Stimulated activated naive CD4-positive, alpha-beta T cell (primary cell): ENCODE results near the gene VWA1.
"Not testable (repeated sequence)": the region's sequence is repeated elsewhere in the genome, so short reads cannot be mapped to it uniquely, and the experiment has no call there.

Experiments
- DNase-seq, 6 experiments: peaks; one replicate each; lab custom pipeline; 2025; lab: John Stamatoyannopoulos, UW

The VWA1 gene

DNA sequence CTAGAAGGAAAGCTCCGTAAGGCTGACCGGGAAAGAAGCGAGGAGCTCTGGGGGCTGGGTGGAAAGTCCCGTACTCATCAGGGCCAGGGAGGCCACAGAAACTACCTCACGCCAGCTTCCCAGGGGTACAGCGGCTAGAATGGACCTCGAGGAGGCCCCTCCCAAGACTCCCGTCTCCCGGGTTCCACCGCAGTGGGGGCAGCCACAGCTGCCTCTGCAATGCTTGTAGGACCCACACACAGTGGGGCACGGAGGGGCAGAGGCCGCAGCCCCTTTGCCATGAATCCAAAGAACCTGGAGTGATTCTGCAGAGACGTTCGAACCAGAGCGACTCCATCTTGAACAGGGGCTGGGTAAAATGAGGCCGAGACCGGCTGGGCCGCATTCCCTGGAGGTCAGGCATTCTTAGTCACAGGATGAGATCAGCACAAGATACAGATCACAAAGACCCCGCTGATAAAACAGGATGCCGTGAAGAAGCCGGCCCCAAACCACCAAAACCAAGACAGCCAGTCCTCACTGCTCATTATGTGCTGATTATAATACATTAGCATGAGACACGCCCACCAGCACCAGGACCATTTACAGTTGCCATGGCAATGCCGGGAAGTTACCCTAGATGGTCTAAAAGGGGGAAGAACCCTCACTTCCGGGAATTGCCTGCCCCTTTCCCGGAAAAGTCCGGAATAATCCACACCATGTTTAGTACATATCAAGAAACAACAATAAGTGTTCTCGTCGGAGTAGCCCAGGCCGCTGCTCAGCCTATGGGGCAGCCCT is 12.8 kb upstream of the VWA1 start:
- DNase-seq: no peak

DNA sequence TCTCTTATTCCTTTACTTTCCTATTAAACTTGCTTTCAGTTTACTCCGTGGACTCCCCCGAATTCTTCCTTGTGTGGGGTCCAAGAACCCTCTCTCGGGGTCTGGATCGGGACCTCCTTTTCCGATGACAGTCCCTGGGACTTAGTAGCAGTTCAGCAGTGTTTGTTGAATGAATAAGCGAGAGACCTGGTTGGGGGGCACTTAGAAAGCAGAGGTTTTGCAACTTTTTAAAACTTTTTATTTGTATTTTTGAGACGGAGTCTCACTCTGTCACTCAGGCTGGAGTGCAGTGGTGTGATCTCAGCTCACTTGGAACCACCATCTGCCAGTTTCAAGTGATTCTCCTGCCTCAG is 12.3 kb upstream of the VWA1 start:
- no peak for DNase-seq

DNA sequence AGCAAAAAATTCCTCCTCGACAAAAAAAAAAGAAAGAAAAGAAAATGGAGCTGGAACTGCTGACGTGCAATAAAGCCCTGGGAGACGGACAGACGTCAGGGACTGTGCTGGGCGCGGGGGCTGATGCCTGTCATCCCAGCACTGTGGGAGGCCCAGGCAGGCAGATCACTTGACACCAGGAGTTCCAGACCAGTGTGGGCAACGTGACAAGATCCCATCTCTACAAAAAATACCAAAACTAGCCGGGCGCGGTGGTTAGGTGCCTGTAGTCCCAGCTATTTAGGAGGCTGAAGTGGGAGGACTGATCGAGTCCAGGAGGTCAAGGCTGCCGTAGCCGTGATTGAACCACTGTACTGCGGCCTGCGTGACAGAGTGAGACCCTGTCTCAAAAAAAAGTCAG is 10.8 kb upstream of the VWA1 start:
- no peak for DNase-seq

DNA sequence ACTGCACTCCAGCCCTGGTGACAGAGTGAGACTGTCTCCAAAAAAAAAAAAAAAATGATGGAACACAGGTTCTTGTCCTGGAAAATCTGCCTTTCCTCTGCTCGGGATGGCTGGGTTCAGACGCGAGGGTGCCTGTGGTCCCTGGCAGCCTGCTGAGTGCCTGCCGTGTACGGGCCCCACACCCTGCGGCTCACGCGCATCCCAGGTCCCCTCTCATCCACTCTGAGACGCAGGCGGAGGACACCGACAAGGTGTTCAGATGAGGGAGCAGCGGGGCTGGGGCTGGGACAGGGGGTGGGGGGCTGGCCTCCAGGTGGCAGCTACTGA is 10.1 kb upstream of the VWA1 start:
- DNase-seq: no peak

DNA sequence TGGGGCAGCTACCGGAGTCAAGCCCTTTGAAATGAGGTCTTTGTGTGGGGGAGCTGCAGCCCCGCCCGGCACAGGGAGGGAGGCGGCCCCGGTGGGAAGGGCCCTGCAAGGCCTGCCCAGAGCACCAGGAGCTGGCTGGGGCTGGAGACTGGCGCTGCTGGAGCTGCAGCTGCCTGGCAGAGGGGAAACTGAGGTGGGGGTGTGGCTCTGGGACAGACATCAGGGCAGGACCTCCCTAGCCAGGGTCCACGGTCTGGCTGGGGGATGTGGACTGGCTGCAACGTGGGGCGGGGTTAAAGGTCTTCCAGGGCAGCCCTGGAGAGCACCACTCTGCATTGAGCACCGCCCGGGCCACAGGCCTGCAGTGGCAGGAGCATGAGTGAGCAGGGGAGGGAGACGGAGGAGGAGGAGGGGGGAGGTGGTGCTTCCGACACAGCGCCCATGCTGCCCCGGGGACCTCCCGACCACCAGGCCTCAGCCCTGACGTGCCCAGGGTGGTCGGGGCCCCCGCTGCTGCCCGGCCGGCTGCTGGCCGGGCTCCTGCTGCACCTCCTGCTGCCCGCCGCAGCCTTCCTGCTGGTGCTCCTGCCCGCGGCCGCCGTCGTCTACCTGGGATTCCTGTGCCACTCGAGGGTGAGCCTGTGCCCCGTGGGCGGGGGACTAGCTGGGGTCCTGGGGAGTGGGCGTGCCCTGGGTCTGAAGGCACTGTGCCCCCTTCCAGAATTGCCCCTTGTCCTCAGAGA is 9.6 kb upstream of the VWA1 start:
- no peak for DNase-seq

DNA sequence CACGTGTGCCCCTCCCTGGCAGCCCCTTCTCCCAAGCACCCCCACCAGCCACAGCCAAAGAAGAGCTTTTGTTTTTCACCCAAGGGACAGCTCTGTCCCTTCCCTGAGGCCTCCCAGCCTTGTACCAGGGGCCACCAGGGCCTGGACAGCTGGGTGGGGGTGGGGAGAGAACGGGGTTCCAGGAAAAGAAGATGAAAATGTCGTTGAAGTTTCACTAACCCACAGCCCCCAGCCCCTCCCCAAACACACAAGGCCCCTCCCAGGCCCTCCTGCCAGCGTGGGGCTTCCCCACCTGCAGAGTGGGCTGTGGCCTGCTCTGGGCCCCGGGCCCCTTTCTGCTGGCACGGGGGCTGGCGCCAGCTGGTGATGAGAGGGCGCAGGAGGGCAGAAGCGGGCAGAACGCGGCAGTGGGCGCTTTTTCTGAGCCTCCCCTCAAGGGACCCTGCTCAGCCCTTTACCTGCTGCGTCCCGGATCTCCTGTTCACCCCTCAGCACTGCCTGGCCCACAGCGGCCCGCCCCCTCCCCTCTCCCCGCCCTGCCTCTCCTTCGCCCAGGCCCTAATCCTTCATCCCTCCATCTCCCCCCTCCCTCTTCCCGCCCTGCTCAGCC is 8.9 kb upstream of the VWA1 start:
- no peak for DNase-seq

DNA sequence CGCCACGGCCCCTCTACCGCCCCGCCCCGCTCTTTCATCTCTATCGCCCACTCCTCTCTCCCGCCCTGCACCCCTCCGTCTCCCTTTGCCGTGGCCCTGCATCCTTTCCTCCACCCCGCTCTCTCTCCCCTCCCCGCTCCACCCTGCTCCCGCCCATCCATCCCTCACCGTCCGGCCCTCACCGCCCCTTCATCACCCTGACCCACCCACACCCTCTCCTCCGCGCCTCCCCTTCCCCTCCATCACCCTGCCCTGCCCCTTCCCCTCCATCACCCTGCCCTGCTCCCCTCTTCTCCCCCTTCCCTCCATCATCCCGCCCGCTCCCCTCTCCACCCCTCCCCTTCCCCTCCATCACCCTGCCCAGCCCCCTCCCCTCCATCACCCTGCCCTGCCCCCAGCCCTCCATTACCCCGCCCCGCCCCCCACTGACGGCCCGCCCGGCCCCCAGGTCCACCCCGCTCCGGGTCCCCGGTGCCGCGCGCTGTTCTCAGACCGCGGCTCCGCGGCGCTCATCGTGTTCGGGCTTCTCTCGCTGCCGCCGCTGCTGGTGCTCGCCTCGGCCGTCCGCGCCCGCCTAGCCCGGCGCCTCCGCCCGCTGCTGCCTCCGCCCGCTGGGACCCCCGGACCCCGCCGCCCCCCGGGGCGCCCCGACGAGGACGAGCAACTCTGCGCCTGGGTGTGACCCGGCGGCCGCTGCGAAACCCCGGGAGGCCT is 8.2 kb upstream of the VWA1 start:
- no peak for DNase-seq

DNA sequence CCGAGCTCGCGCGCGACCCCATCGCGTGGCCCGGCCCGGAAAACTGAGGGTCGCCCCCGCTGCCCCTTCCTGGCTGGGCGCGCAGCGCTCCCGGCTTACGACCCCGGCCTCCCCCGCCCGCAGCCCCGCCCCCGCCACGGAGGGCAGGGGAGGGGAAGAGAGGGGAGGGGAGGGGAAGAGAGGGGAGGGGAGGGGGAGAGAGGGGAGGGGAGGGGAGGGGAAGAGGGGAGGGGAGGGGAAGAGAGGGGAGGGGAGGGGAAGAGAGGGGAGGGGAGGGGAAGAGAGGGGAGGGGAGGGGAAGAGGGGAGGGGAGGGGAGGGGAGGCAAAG is 7.7 kb upstream of the VWA1 start:
- no peak for DNase-seq

DNA sequence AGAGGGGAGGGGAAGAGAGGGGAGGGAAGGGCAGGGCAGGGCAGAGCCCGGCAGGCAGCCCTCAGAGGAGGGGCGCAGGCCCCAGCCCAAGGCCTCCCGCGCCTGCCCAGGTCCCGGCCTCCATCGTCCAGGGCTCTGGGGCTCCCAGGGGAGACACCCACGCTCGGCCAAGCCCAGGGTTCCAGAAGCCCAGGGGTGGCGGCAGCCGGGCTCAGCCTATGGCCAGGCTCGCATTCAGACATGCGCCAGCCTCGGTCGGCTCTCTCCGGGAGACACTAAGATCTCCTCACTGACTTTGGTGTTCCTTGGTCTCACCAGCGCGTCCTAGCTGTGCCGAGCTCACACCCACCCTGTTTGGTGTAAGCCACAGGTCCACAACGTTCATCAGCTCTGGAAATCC is 7.3 kb upstream of the VWA1 start:
- DNase-seq: no peak

DNA sequence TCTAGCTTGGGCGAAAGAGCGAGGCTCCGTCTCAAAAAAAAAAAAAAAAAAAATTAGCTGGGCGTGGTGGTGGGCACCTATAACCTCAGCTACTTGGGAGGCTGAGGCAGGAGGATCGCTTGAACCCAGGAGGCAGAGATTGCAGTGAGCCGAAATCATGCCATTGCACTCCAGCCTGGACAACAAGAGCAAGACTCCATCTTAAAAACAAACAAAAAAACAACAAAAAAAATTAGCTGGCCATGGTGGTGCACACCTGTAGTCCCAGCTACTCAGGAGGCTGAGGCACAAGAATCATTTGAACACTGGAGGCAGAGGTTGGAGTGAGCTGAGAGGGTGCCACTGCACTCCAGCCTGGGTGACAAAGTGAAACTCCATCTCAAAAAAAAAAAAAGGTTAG is 6.5 kb upstream of the VWA1 start:
- not testable (repeated sequence) for DNase-seq

DNA sequence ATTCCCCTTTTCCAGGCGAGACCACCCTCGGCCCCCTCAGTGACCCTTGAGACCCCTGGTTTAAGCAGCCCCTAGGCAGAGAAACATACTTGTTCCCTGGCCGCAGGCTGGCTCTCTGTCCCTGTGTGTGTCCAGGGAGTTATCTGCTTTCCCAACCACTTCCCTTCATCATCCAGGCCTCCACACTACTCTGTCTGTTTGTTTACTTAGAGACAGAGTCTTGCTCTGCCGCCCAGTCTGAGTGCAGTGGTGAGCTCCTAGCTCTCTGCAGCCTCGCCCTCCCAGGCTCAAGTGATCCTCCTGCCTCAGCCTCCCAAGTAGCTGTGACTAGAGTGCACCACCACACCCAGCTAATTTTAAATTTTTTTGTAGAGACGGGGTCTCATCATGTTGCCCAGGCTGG is 5.8 kb upstream of the VWA1 start:
- DNase-seq: no peak

DNA sequence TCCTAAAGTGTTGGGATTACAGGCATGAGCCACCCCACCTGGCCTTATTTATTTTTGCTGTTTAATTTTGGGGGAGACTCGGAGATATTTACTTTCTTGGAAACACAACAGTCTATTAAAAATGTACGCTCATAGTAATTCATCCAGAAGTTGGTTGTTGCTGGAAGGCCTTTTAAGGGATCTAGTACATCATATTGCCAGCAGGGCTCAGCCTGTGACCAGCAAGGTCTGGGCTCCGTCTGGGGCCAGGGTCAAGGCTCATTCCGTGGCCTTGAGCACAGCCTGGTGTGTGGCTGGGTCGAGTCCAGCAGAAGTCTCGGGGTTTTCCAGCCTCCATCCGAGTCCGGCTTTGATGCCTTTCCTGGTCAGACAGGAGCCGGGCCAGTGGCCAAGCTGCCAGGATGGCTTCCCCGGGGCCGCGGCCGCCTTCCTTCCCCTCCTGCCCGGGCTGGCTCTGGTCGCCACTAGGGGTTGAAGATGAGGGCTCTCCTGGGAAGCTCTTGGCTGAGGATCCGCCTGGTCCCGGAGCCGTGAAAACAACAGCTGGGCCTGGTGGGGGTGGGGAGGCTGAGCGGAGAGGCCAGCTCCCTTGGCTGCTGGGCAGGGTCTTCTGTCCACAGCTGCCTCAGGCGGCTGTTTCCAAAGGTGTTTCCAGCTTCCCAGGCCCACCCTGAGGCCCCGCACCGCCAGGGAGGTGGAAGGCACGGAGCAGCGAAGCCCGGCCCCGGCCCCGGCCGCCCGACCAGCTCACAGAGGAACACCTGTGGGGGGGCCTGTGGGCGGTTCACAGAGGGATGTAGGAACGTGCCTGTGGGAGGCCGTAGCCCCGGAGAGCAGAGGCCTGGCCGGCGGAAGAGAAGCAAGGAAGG is 5.1 kb upstream of the VWA1 start:
- no peak for DNase-seq

DNA sequence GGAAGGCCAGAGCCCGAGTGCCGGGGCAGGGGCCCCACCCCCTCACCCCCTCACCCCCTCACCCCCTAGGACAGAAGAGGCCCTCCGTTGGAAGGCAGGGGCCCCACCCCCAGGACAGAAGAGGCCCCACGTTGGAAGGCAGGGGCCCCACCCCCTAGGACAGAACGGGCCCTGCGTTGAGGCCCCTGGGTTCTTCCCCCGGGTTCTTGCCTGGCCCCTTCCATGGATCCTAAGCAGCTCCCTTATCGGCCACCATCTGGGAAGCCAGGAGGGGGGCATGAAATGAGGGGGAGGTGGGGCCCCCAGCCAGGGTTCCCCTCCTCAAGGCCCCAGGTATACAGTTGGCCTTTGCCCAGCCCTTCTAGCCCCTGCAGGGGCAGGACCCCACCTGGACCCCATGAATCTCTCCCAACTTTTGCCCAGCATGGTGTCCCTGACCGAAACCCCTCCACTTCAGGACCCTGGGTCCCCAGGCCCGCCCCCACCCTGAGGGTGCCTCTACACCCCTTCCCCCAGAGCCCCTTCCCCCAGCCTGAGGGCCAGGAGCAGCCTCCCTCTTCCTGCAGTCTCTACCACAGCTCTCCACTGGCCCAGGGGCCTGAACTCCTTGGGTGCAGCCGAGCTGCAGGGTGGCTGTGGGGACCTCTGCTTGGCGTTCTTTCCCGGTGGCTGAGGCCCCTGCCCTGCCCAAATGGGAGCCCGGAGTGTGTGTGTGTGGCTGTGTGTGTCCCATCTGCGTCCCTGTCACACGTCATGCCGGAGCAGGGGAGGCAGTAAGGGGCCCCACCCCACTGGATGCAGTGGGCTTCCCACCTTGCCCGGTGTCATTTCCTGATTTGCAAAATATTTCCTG is 4.3 kb upstream of the VWA1 start:
- DNase-seq: no peak

DNA sequence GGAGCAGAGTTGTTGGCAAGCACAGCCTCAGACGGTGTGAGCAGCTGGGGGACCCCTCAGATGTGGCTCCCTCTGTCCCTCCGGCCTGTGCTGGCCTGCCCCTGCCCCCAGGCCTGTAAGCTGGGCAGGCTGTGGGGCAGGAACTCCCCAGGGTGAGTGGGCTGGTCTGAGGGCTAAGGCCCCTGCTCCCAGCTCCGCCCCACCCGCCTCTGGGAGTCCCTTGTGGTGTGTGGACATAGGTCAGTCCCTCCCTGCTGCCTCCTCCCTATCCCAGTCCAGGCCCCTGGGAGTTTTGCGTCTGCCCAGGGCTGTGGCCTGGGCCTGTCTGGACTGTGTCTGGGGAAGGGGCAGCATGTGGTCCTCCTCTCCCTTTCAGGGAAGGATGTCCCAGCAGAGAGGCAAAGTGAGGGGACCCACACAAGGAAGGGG is 3.6 kb upstream of the VWA1 start:
- no peak for DNase-seq

DNA sequence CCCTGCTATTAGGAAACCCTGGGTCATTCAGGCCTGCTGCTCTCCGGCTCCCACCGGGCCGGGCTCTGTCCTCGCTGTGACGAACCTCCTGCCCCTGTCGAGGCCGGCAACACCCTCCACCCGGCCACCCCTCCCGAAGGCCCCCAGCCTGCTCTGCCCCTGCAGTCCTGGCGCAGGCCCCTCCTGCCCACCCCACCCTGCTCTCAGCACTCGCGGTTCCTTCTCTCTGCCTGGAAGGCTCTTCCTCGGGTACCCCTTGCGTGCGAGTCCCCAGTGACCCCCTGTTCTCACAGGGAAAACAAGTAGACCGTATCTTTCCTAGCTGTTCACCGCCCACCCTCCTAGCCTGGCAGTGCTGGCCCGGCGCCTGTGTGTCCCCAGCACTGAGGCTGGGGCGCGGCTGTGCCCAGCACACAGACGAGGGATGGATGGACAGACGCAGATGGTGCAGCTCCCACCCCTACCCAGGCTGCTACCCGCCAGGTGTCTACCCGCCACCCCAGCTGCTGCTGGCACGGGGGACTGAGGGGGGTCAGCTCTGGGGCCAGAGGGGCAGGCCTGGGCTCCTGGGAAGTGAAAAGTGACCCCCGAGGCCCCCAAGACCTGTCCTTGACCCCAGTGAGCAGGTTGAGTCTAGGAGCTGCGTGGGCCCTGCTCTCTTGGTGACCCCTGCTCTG is 3.1 kb upstream of the VWA1 start:
- no peak for DNase-seq

DNA sequence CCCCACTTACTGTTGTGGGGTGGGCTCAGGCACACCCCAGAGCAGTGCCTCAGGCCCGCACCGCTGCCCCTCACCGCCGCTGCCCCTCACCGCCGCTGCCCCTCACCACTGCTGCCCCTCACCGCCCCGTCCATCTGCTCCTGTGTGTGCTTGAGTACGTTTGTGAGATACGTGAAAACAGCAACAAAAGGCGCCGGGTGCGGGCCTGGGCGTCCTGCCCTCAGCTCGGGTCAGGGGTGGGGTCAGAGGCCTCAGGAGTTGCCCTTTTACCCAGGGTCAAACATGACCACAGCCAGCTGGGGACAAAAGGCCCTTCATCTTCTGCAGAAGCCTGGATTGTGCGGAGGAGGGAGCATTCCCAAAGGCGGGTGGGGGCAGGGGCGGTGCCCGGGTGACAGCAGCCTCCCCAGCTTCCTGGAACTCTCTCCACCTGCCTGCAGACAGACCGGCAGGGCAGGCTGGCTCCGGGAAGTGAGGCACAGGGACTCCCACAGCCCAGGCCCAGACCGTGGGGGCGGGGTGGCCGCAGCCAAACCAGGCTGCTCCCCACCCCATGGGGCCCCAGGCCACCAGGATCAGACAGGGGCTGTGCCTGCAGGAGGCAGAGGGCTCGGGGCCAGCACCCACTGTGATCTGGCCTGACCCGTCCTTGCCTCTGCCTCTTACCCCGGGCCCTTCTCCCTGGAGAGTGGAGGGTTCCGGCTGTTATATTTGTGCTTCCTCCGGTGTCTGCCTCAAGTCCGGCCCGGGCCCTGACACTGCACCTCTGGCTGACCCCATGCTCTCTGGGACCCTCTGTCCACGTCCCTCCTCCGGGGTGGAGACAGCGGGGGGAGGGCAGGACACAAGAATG is 2.3 kb upstream of the VWA1 start:
- no peak for DNase-seq

DNA sequence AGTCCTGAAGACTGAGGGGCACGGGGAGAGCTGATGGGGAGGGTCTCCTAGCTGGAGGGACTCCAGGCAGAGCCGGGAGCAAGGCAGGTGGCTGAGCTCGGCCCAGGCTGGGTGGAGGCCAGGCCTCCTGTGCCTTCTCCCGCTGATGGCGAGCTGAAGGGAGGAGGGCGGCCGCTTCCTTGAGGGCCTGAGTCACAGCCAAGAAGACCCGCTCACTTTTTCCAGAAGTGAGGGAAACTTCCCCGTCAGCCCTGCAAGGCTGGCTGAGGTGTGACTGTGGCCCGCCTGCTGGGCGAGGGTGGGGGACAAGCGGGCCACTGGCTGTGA is 1.7 kb upstream of the VWA1 start:
- DNase-seq: no peak

DNA sequence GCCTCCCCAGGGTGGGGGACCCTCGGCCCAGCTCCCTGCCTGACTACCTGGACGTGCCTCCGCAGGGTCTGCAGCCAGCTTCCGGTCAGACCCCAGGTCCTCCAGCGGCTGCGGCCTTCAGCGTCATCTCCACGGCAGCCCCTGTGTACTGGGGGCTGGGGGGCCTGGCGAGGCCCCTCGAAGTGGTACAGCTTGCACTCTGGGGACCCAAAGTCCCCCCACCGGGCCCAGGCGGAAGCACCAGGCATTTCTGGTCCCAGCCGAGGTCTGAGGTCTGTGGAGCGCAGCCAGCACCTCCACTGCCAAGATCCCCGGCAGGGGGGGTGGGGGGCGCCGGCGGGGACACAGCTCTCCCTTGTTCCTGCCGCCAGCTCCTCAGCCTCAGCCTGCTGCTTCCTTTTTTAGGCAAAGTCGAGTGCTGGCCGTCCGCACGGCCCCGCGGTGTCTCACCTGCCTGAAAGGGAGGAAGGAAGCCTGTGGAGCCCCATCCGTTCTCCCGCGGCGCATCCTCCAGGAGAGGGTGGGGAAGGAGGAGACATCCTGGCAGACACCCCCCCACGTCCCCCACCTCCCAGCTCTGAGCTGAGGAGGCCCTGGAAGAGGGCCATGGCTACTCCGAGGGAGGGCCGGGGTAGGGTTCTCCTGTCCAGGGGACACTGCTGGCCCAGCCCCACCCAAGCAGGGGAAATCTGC is 1.2 kb upstream of the VWA1 start:
- peak in 1 of 6 experiments; percentile 17 for DNase-seq

DNA sequence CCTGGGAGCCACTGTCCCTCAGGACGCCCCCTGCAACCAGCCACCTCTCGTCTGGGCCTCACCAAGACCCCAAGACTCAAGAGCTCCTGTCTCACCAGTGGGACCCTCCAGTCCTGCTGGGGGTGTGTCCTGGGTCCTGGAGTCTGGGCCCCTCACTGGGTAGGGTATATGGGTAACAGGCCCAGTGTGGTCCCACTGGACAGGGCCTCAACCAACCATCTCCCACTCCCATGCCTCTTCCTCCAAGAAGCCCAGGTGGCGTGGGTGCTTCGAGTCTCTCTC is 725 bp upstream of the VWA1 start:
- DNase-seq: no peak
